DOHH2 (cell line): ENCODE results near the gene ZNF223.

Source experiments
- EZH2phosphoT487 ChIP-seq: fragments of 200-600 bp; sonication (generic); IDR thresholded peaks from 2 replicates; pipeline ENCODE4 v1.6.1; 2017; ENCODE audit warnings: borderline replicate concordance, mild to moderate bottlenecking, antibody characterized with exemption, low read length, moderate library complexity, mixed read lengths
- TF ChIP-seq, protein P1 (sequence below): fragments of 200-600 bp; sonication (generic); IDR thresholded peaks from one replicate; pipeline ENCODE4 v1.5.1; 2014; ENCODE audit warnings: antibody characterized with exemption, mild to moderate bottlenecking, low read depth, low read length; ENCODE audit not compliant: poor library complexity, severe bottlenecking

DNA sequence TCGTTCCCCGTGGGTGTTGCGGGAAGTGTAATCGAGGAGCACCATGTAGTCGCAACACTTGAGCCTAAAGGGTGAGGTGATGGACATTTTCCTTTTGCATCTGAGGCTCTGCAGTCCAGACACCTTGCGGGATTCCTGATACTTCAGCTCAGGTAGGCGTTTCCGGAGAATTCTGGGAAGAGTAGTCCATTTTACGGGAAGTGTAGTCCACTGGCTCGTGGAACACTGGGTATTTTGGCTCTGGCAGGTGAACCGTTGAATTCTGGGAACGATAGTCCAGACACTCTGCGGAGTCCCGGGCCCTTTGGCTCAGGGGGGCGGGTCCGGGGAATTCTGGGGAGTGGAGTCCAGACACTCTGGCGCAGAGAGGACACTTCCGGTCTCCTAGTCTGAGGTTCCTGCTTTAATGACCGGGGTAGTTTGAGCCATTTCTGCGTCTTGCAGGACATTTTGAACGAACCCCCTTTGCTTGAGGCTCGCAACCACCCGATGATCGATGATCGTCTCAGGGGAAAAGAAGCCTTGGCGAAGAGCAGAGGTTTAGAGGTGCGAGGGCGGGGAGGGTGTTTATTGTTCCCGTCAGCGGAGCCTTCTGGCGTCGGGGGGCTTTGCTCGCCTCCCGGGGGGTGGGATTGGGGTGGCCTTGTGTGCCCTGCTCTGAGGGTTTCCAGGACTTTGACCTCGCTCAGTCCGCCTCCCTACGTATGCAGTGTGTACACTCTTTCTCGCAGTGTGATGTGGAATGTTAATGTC lies at the start of gene ZNF223:
- TF ChIP-seq, protein P1, sequence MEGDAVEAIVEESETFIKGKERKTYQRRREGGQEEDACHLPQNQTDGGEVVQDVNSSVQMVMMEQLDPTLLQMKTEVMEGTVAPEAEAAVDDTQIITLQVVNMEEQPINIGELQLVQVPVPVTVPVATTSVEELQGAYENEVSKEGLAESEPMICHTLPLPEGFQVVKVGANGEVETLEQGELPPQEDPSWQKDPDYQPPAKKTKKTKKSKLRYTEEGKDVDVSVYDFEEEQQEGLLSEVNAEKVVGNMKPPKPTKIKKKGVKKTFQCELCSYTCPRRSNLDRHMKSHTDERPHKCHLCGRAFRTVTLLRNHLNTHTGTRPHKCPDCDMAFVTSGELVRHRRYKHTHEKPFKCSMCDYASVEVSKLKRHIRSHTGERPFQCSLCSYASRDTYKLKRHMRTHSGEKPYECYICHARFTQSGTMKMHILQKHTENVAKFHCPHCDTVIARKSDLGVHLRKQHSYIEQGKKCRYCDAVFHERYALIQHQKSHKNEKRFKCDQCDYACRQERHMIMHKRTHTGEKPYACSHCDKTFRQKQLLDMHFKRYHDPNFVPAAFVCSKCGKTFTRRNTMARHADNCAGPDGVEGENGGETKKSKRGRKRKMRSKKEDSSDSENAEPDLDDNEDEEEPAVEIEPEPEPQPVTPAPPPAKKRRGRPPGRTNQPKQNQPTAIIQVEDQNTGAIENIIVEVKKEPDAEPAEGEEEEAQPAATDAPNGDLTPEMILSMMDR: no peak
- TF ChIP-seq EZH2phosphoT487: no peak
